Measurements from ENCODE around the gene EPHB2.
"Not testable (repeated sequence)": the region's sequence is repeated elsewhere in the genome, so short reads cannot be mapped to it uniquely, and the experiment has no call there.

Gene EPHB2

DNA sequence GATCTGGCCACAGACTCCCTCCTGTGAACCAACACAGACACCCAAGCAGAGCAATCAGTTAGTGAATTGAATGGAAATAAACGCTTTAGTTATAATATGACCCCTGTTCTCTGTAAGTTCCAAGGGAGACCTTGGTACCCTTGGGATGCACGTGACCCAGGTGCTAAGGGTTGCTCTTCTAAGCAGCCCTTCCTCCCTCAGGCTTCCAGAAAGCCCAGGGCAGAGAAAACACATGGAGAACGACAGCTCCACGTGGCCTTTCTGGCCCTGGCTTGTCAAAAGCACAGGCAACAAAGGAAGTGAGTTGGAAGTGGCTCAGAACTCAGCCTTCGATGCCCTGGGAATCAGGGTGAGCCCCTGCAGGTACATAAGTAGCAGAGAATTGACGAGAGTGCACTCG lies 204.6 kb downstream of the EPHB2 start:
- DNase-seq (ENCODE audit: low read depth) = no peak

- no peak for DNase-seq (ENCODE audit: low read depth)
Measured at GRCh38 chr1:22915816-22916470, 205.3 kb downstream of the EPHB2 start.

DNA sequence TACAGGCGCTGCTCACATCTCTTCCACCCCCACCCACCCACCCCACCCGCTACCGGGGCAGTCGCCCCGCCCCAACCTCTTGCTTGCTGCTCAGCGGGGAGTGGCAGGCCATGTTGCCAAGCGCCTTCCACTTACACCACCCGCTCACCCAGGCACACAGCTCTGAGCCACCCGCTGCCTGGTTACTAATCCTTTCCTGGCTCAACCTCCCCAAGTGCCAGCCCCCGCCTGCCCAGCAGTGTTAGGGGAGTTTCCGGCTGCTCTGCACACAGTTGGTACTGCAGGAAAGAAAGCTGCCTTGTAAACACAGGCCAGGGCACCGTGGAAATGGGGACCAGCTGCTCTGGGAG lies 205.8 kb downstream of the EPHB2 start:
- no peak for DNase-seq (ENCODE audit: low read depth)

- no peak for DNase-seq (ENCODE audit: low read depth)
Measured at GRCh38 chr1:22917989-22918388, 207.3 kb downstream of the EPHB2 start.

GRCh38 chr1:22918644-22919043 lies 208.0 kb downstream of the EPHB2 start:
- DNase-seq (ENCODE audit: low read depth) = no peak

DNA sequence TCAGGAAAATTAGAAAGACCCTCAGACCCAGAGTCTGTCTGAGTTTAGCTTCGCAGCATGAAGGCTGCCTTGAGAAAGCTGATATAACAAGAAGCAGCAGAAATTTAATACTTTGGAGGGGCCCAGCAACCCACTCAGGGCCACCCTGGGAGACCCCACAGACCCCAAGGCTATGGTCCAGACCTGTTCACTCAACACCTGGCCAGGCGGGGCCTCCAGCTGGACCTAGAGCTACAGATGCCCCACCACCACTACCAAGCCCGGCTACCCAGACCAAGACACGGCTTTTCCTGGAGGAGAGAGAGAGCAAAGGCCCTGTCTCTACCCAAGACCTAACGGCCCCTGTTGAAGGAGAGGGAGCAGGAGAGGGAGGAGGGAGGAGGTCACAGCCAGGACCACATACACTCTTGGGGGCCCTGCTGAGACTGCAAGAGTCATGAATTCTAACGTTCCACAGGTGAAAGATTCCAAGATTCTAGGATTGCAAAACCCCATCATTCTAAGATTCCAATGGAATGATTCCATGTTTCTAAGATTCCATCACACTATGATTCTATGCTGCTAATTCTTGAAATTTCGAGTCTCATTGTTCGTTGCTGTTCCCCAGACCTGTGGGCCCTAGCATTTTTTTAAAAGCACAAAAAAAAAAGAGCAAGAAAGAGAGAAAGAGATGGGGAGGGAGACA lies 208.8 kb downstream of the EPHB2 start:
- DNase-seq (ENCODE audit: low read depth) = no peak

DNA sequence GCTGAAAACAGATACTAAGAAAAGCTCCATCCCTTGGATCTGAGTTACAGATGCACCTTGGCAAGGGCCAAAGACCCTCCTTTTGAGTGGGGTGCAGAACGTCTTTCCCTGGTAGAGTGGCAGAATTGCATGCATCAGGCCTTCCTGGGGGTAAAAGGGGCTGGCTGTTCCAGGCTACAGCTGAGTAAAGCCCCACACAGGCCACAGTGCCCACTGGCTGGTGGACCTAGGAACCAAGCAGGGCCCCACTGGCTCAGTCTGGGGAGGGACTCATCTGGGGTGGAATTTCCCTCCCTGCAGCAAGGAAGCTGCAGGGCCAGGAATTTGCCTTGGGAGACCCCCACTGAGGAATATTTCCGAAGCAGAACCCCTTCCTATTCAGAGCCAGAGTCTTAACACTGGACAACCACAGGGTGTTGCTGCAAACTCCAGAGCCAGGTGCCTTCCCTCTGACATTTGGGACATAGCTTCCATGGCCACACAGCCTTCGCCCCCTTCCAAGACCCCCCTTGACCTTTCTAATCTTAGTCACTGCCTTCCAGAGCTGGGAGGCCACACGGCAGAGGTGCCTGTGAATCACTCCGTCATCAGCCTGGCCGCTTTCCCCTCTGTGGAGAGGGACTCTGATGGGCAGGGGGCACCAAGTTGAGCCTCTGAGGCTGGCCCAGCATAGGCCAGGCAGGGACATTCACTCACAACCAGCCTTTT lies 209.5 kb downstream of the EPHB2 start:
- DNase-seq (ENCODE audit: low read depth) = no peak

DNA sequence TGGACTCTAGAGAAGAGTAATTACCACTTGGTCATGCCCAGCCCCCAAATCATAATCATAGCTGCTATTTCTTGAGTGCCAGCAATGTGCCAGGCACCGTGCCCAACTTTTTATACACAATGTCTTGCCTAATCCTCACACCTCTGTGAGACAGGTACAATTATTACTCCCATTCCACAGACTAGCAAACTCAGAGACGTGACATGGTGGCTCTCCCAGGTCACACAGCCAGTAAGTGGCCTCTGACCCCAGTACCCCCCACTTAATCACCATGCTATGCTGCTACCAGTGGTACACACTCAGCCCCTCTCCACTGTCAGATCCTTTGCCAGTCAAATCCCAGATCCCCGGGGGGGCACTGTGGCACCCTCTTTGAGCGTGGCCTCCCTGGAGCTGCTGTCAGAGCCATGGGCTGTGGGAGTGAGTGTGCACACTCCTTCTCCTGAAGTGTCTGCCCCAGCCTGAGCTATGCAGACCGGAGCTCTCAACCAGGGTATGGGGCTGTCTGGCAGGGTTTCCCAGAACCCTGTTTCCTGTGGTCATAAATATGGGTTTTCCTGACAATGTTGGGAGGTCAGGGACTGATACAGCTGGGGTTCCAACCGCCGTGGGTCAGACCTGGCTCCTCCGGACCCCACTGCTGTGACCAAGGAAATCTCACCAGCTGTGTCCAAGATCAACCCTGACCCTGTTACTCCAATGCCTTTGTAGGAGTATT lies 210.3 kb downstream of the EPHB2 start:
- no peak for DNase-seq (ENCODE audit: low read depth)

GRCh38 chr1:22921452-22922126 lies 210.9 kb downstream of the EPHB2 start:
- no peak for DNase-seq (ENCODE audit: low read depth)

DNA sequence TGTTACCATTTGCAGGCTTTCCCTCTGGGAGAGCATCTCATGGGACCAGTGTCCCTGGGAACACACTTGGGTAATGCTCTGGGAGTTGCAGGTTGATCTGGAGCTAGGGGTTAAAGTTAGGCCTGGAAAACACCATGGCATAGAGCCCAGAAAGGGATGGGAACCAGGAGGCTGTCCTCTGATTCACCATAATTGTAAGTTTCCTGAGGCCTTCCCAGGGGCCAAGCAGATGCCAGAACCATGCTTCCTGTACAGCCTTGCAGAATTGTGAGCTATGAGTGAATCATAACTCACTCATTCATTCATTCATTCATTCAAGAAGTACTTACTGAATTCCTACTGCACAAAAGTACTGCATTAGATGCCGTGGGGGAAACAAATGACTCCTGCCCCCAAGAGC lies 212.0 kb downstream of the EPHB2 start:
- no peak for DNase-seq (ENCODE audit: low read depth)

- DNase-seq (ENCODE audit: low read depth) = no peak
Measured at GRCh38 chr1:22925111-22925510, 214.5 kb downstream of the EPHB2 start.

- DNase-seq (ENCODE audit: low read depth) = no peak
Measured at GRCh38 chr1:22930240-22930912, 219.7 kb downstream of the EPHB2 start.

DNA sequence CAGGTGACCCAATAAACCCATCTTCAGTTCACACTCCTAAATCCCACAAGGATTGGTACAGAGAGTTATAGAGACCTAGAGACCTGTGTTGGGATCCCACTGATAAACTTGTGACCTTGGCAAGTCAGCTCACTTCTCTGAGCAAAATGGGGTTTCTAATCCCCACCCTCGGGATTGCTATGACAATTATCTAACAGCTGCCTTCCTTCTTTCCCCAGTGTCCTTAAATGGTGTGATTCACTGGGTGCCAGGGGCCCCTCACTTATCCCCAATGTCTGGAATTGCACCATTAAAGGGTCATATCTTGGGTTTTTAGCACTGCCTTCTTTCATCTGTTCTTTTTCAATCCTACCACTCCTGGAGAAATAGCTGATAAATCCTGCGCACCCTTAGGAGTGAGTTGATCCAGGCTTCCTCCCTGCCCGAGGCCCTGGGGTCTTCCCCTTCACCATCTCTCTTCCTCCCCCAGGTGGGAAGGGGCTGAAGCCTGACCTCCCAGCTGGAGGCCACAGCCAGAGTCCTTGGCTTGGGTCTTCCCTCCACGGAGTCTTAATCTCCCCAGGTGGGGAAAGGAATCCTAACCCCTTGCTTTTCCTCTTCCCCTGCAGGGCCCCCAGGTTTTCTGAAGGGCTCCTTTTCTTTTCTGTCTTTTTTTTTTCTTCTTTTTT lies 222.3 kb downstream of the EPHB2 start:
- no peak for DNase-seq (ENCODE audit: low read depth)

- DNase-seq (ENCODE audit: low read depth) = no peak
Measured at GRCh38 chr1:22935433-22935832, 224.8 kb downstream of the EPHB2 start.

DNA sequence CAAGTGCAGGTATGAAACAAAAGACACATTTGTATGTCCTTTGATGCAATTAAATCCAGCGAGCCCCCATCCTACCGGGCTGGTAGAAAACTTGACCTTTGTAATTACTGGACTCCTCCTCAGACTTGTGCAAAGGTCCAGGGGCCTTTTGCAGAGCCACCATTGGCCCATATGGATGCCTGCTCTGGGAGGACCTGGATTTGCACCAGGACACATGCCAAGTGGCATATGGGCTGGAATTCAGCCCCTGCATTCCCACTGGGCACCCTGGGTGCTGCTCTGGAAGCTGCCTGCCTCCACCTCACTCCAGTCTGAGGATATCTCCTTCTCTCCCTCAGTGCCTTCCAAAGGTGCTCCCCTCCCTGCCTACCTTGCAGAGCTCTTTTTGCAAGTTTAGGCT lies 226.0 kb downstream of the EPHB2 start:
- DNase-seq (ENCODE audit: low read depth) = no peak

- no peak for DNase-seq (ENCODE audit: low read depth)
Measured at GRCh38 chr1:22941257-22941656, 230.6 kb downstream of the EPHB2 start.

GRCh38 chr1:22944346-22945055 lies 233.9 kb downstream of the EPHB2 start:
- no peak for DNase-seq (ENCODE audit: low read depth)

DNA sequence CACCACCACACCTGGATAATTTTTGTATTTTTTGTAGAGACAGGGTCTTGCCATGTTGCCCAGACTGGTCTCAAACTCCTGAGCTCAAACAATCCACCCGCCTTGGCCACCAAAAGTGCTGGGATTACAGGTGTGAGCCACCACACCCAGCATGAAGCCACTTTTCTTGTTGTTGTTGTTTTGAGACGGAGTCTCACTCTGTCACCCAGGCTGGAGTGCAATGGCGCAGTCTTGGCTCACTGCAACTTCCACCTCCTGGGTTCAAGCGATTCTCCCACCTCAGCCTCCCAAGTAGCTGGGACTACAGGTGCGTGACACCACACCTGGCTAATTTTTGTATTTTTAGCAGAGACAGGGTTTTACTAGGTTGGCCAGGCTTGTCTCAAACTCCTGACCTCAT lies 234.5 kb downstream of the EPHB2 start:
- DNase-seq (ENCODE audit: low read depth) = not testable (repeated sequence)

DNA sequence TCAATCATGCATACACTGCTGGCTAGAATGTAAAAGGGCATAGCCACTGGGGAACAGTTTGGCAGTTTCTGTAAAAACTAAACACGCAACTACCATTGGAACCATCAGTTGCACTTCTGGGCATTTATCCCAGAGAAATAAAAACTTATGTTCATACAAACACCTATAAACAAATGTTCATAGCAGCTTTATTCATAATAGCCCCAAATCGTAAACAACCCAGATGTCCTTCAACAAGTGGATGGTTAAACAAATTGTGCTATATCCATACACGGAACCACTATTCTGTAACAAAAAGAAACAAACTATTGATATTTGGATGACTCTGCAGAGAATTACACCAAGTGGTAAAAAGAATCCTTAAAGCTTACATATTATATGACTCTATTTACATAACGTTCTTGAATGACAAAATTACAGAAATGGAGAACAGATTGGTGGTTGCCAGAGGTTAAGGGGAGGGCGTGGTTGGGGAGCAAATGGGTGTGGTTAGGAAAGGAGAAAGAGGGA lies 239.2 kb downstream of the EPHB2 start:
- no peak for DNase-seq (ENCODE audit: low read depth)

GRCh38 chr1:22951796-22952195 lies 241.2 kb downstream of the EPHB2 start:
- no peak for DNase-seq (ENCODE audit: low read depth)

Data from non-pigmented ciliary epithelial cell (primary cell).